ENCODE results near the gene NTNG2.

NTNG2 gene

DNA sequence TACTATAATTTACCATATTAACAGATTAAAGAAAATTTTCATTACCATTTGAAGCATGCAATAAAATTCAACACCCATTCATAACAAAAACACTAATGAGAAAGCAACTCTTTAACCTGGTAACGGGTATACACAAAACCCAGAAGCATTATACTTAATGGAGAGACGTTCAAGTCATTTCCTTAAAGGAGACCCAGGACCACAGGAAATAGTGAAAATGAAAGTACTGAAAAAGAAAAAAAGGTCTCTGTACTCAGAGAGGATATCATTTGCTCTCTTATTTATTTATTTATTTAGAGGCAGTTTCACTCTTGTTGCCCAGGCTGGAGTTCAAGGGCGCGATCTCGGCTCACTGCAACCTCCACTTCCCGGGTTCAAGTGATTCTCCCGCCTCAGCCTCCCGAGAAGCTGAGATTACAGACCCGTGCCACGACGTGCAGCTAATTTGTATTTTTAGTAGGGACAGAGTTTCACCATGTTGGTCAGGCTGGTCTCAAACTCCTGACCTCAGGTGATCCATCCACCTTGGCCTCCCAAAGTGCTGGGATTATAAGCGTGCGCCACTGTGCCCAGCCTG, 131.4 kb downstream of the NTNG2 start:
- Mint-ChIP-seq H3K27me3 (no peaks in the 10 kb centered on the region), H3K4me3 (peak overlapping the region; percentile 15), H3K27ac (peak overlapping the region; percentile 57), H3K36me3 (ENCODE audit: low read depth) (peaks cover 75% of the 10 kb centered on the region), H3K4me1 (ENCODE audit: low read depth) (peaks cover 35% of the 10 kb centered on the region), H3K9me3 (no peaks in the 10 kb centered on the region)
- DNase-seq, result no peak

Data from activated T-cell treated with anti-CD3 and anti-CD28 coated beads, Interleukin-2, amount 50 U/mL, for 24 hours (primary cell).